Neural cell (in vitro differentiated cells): ENCODE data around the gene NR1H4. TPM values are rescaled to one million over a fixed set of nuclear protein-coding genes. Genes with fewer than 3 reads are reported as not detected.

ENCODE experiments used
- H2AFZ ChIP-seq: fragments of 200-600, 300-800 bp; sonication (generic), shearing (Covaris generic); 2 replicates; pipeline ENCODE4 v1.6.0; 2014; ENCODE audit warnings: low read depth, mild to moderate bottlenecking, antibody characterized with exemption, low read length, moderate library complexity
- H3F3A ChIP-seq: fragments of 200-600 bp; shearing (Covaris generic); 2 replicates; pipeline ENCODE4 v1.6.1; 2016; ENCODE audit warnings: mild to moderate bottlenecking, moderate library complexity, mixed read lengths, antibody characterized with exemption, low read length; ENCODE audit not compliant: insufficient read depth, poor library complexity, severe bottlenecking
- H3K27ac ChIP-seq: fragments of 200-600, 300-800 bp; sonication (generic), shearing (Covaris generic); 2 replicates; pipeline ENCODE4 v1.5.1; 2014; ENCODE audit warnings: mild to moderate bottlenecking, low read length, moderate library complexity
- H3K27me3 ChIP-seq: fragments of 300-800, 200-600 bp; sonication (generic), shearing (Covaris generic); 2 replicates; pipeline ENCODE4 v1.6.0; 2014; ENCODE audit warnings: mild to moderate bottlenecking, low read depth, low read length, moderate library complexity; ENCODE audit not compliant: insufficient read depth
- H3K36me3 ChIP-seq: fragments of 300-800, 200-600 bp; sonication (generic), shearing (Covaris generic); 2 replicates; pipeline ENCODE4 v1.5.1; 2014; ENCODE audit warnings: mild to moderate bottlenecking, antibody characterized with exemption, low read length, moderate library complexity; ENCODE audit not compliant: insufficient read depth
- H3K4me2 ChIP-seq: fragments of 300-800, 200-600 bp; sonication (generic), shearing (Covaris generic); 2 replicates; pipeline ENCODE4 v1.6.0; 2014; ENCODE audit warnings: mild to moderate bottlenecking, low read length
- H3K4me3 ChIP-seq: fragments of 300-800, 200-600 bp; sonication (generic), shearing (Covaris generic); 2 replicates; pipeline ENCODE4 v1.5.1; 2014; ENCODE audit warnings: mild to moderate bottlenecking, low read length, moderate library complexity
- H3K79me2 ChIP-seq: fragments of 200-600 bp; shearing (Covaris generic); replicated peaks from 2 replicates; pipeline ENCODE4 v1.6.0; 2014; ENCODE audit warnings: mild to moderate bottlenecking, low read length, moderate library complexity; ENCODE audit not compliant: insufficient read depth
- H3K9ac ChIP-seq: fragments of 300-800, 200-600 bp; sonication (generic), shearing (Covaris generic); 2 replicates; pipeline ENCODE4 v1.6.1; 2016; ENCODE audit warnings: mild to moderate bottlenecking, low read length, mixed read lengths
- H3K9me2 ChIP-seq: fragments of 200-600 bp; shearing (Covaris generic); 2 replicates; pipeline ENCODE4 v1.6.1; 2016; ENCODE audit warnings: mild to moderate bottlenecking, low read length, mixed read lengths; ENCODE audit not compliant: insufficient read depth
- H3K9me3 ChIP-seq: fragments of 200-600, 300-800 bp; sonication (generic), shearing (Covaris generic); 2 replicates; pipeline ENCODE4 v1.6.1; 2016; ENCODE audit warnings: mild to moderate bottlenecking, mixed run types, low read length, moderate library complexity, mixed read lengths
- H4K20me1 ChIP-seq: fragments of 200-600 bp; shearing (Covaris generic); 2 replicates; pipeline ENCODE4 v1.6.1; 2016; ENCODE audit warnings: mild to moderate bottlenecking, mixed run types; ENCODE audit not compliant: insufficient read depth
- EZH2 ChIP-seq: fragments of 200-600, 300-800 bp; shearing (Covaris generic), sonication (generic); IDR thresholded peaks from 2 replicates; pipeline ENCODE4 v1.6.1; 2014; ENCODE audit warnings: antibody characterized with exemption, low read length, borderline replicate concordance, mild to moderate bottlenecking; ENCODE audit not compliant: insufficient read depth, poor library complexity, severe bottlenecking
- MXI1 ChIP-seq: fragments of 450-650 bp; conservative IDR thresholded peaks from 2 replicates; pipeline ENCODE4 v1.6.1; 2014; ENCODE audit warnings: antibody characterized with exemption, mild to moderate bottlenecking; ENCODE audit not compliant: poor library complexity, severe bottlenecking
- POLR2AphosphoS5 ChIP-seq: IDR thresholded peaks from 2 replicates; pipeline ENCODE4 v1.6.1; 2012
- RAD21 ChIP-seq: fragments of 450-650 bp; conservative IDR thresholded peaks from 2 replicates; pipeline ENCODE4 v1.6.1; 2014; ENCODE audit warnings: antibody characterized with exemption, mild to moderate bottlenecking, moderate library complexity
- TAF1 ChIP-seq: IDR thresholded peaks from 2 replicates; pipeline ENCODE4 v1.6.1; 2012; ENCODE audit warnings: low read depth
- polyA plus RNA-seq: library from polyadenylated mRNA; depleted of rRNA; stranded (reverse); fragments of >200 nt; gene quantifications from 2 replicates; pipeline ENCODE4 v1.2.3, GENCODE V29; 2014
- TF ChIP-seq, protein P1 (sequence below): IDR thresholded peaks from 2 replicates; pipeline ENCODE4 v1.6.1; 2012; ENCODE audit warnings: borderline replicate concordance
- TF ChIP-seq, protein P2 (sequence below): fragments of 450-650 bp; IDR thresholded peaks from 2 replicates; pipeline ENCODE4 v1.5.1; 2014; ENCODE audit warnings: antibody characterized with exemption, mild to moderate bottlenecking, moderate library complexity; ENCODE audit not compliant: poor library complexity, severe bottlenecking

The NR1H4 gene
- polyA plus RNA-seq, 1 donor from 2014 or later = not detected

DNA sequence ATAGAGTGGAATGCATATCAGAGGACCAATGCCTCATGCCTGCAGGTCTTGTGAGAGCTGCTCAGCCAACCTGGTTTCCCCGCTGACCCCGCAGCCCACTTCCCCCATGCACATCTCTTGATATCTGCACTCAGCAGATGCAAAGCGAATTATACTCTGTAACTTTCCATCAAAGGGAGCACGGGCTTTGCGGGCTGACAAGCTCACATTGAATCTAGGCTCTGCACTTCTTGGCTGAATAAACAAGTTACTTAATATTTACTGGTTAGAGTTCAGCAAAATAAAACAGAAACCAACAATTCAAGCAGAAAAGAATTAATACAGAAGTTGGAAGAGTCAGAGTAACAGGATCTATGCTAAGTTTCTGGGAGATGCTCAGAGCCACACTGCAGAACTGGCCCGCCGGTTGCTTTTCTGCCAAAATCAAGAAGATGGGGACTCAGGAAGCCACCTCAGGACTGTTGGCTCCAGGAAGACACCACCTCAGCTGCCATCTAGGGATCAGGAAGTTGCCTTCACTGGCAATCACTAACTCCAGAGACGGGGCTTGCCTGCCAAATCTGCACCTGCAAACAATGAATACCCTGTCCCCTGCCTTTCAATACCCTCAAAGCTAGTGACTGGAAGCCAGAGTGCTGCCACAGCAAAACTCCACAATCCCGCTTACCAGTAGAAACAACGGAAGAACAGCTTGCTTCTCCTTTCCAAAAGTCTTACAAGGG is 46.5 kb downstream of the NR1H4 start:
- H3K9me2 ChIP-seq = no peaks in the 10 kb centered on the region
- H3F3A ChIP-seq = no peaks in the 10 kb centered on the region
- no peak overlapping the region for H3K27ac ChIP-seq
- no peak overlapping the region for H3K4me2 ChIP-seq
- no peak overlapping the region for H3K9ac ChIP-seq
- TF ChIP-seq, protein P1, sequence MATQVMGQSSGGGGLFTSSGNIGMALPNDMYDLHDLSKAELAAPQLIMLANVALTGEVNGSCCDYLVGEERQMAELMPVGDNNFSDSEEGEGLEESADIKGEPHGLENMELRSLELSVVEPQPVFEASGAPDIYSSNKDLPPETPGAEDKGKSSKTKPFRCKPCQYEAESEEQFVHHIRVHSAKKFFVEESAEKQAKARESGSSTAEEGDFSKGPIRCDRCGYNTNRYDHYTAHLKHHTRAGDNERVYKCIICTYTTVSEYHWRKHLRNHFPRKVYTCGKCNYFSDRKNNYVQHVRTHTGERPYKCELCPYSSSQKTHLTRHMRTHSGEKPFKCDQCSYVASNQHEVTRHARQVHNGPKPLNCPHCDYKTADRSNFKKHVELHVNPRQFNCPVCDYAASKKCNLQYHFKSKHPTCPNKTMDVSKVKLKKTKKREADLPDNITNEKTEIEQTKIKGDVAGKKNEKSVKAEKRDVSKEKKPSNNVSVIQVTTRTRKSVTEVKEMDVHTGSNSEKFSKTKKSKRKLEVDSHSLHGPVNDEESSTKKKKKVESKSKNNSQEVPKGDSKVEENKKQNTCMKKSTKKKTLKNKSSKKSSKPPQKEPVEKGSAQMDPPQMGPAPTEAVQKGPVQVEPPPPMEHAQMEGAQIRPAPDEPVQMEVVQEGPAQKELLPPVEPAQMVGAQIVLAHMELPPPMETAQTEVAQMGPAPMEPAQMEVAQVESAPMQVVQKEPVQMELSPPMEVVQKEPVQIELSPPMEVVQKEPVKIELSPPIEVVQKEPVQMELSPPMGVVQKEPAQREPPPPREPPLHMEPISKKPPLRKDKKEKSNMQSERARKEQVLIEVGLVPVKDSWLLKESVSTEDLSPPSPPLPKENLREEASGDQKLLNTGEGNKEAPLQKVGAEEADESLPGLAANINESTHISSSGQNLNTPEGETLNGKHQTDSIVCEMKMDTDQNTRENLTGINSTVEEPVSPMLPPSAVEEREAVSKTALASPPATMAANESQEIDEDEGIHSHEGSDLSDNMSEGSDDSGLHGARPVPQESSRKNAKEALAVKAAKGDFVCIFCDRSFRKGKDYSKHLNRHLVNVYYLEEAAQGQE = no peak
- TF ChIP-seq EZH2 (no peak), POLR2AphosphoS5 (no peak), MXI1 (no peak), RAD21 (no peak), TAF1 (no peak)
- H3K36me3 ChIP-seq = no peaks in the 10 kb centered on the region
- no peak overlapping the region for H3K4me3 ChIP-seq
- H4K20me1 ChIP-seq = no peaks in the 10 kb centered on the region
- H3K79me2 ChIP-seq = no peaks in the 10 kb centered on the region
- no peaks in the 10 kb centered on the region for H3K27me3 ChIP-seq
- no peak overlapping the region for H2AFZ ChIP-seq
- H3K9me3 ChIP-seq = no peaks in the 10 kb centered on the region

DNA sequence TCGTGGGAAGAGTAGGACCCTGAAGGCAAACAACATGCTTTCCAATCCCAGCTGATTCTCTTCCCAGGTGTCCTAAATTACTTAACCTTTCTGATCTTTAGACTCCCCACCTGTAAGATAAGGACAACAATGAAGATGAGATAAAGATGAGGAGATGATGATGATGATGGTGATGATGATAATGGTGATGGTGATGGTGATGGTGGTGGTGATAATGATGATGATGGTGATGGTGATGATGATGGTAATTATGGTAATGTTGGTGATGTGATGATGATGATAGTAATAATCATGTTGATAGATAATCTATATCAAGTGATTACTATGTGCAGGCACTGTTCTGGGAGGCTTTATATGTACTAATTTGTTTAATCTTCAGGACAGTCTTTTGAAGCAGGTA is 48.3 kb downstream of the NR1H4 start:
- no peaks in the 10 kb centered on the region for H3K9me3 ChIP-seq
- H3K4me3 ChIP-seq = no peak overlapping the region
- H3F3A ChIP-seq = no peaks in the 10 kb centered on the region
- H4K20me1 ChIP-seq = no peaks in the 10 kb centered on the region
- no peak overlapping the region for H3K9ac ChIP-seq
- no peak overlapping the region for H3K27ac ChIP-seq
- no peaks in the 10 kb centered on the region for H3K9me2 ChIP-seq
- H3K36me3 ChIP-seq = no peaks in the 10 kb centered on the region
- TF ChIP-seq RAD21 = no peak
- TF ChIP-seq, protein P1 = no peak
- no peak for TF ChIP-seq POLR2AphosphoS5
- TF ChIP-seq, protein P2, sequence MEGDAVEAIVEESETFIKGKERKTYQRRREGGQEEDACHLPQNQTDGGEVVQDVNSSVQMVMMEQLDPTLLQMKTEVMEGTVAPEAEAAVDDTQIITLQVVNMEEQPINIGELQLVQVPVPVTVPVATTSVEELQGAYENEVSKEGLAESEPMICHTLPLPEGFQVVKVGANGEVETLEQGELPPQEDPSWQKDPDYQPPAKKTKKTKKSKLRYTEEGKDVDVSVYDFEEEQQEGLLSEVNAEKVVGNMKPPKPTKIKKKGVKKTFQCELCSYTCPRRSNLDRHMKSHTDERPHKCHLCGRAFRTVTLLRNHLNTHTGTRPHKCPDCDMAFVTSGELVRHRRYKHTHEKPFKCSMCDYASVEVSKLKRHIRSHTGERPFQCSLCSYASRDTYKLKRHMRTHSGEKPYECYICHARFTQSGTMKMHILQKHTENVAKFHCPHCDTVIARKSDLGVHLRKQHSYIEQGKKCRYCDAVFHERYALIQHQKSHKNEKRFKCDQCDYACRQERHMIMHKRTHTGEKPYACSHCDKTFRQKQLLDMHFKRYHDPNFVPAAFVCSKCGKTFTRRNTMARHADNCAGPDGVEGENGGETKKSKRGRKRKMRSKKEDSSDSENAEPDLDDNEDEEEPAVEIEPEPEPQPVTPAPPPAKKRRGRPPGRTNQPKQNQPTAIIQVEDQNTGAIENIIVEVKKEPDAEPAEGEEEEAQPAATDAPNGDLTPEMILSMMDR = no peak
- TF ChIP-seq MXI1 = no peak
- H3K79me2 ChIP-seq = no peaks in the 10 kb centered on the region
- H3K27me3 ChIP-seq = no peaks in the 10 kb centered on the region
- H3K4me2 ChIP-seq = no peak overlapping the region
- H2AFZ ChIP-seq = no peak overlapping the region
